Measurements from ENCODE around the gene DPAGT1. TPM values are rescaled to one million over a fixed set of nuclear protein-coding genes. Genes with fewer than 3 reads are reported as not detected.

The DPAGT1 gene
- total and polyA plus RNA-seq, 5 experiments from 2014 or later: 28.7 to 37.5 (median 29.0) TPM

GRCh38 chr11:119052163-119052814 lies 49.4 kb downstream of the DPAGT1 start:
- no peak for ATAC-seq
- H3K4me3 Mint-ChIP-seq: no peak overlapping the region
- no peak for DNase-seq
- H3K27ac Mint-ChIP-seq: peak overlapping the region in 1 of 10 donors; percentile 62
- H3K27me3 Mint-ChIP-seq: no peaks in the 10 kb centered on the region
- peaks cover 15 to 26% (median 23%) of the 10 kb centered on the region in 4 donors for H3K4me1 Mint-ChIP-seq
- H3K36me3 Mint-ChIP-seq: peaks cover 4 to 79% (median 35%) of the 10 kb centered on the region in 3 donors
- POLR2A ChIA-PET: no interaction called here
- no peaks in the 10 kb centered on the region for H3K9me3 Mint-ChIP-seq

- Mint-ChIP-seq H3K36me3 (peaks cover 4 to 85% (median 37%) of the 10 kb centered on the region in 3 donors), H3K4me1 (peaks cover 13 to 24% (median 18%) of the 10 kb centered on the region in 4 donors), H3K27me3 (no peaks in the 10 kb centered on the region), H3K27ac (peak overlapping the region in 1 of 10 donors; percentile 44), H3K4me3 (no peak overlapping the region), H3K9me3 (no peaks in the 10 kb centered on the region)
- POLR2A ChIA-PET: interaction anchor here (0.5 to 1.6 kb wide), 6 partner anchors 16 to 219 kb away, joined by 3 to 6 read pairs (median 4); partner anchors contain the start of genes HINFP, RPS25, TRAPPC4 and VPS11
- DNase-seq: no peak
- no peak for ATAC-seq
Observed at GRCh38 chr11:119051440-119052162, 50.1 kb downstream of the DPAGT1 start.

- Mint-ChIP-seq H3K4me3 (no peak overlapping the region), H3K36me3 (peaks cover 4 to 91% (median 36%) of the 10 kb centered on the region in 3 donors), H3K9me3 (no peaks in the 10 kb centered on the region), H3K27me3 (no peaks in the 10 kb centered on the region), H3K4me1 (peaks cover 0 to 8% (median 1%) of the 10 kb centered on the region in 4 donors), H3K27ac (no peak overlapping the region)
- ATAC-seq: no peak
- POLR2A ChIA-PET: interaction anchor here (0.6 to 2.5 kb wide), 2 partner anchors 8 to 14 kb away, joined by 3 to 6 read pairs; partner anchors contain the start of gene HYOU1
- no peak for DNase-seq
Observed at GRCh38 chr11:119049081-119049480, 52.6 kb downstream of the DPAGT1 start.

GRCh38 chr11:119048644-119049043 lies 53.0 kb downstream of the DPAGT1 start:
- POLR2A ChIA-PET: interaction anchor here (0.6 to 2.5 kb wide), 3 partner anchors 8 to 19 kb away, joined by 3 to 6 read pairs (median 4); partner anchors contain the start of genes HYOU1 and VPS11
- Mint-ChIP-seq H3K27me3 (no peaks in the 10 kb centered on the region), H3K4me1 (peaks cover 0 to 8% (median 1%) of the 10 kb centered on the region in 4 donors), H3K9me3 (no peaks in the 10 kb centered on the region), H3K4me3 (no peak overlapping the region), H3K36me3 (peaks cover 4 to 86% (median 36%) of the 10 kb centered on the region in 3 donors), H3K27ac (peak overlapping the region in 2 of 10 donors; percentile 35 to 77)
- DNase-seq (no peak), ATAC-seq (no peak)

- DNase-seq (no peak), ATAC-seq (no peak)
- POLR2A ChIA-PET: interaction anchor here (0.6 to 2.5 kb wide), 3 partner anchors 10 to 29 kb away, joined by 3 to 6 read pairs (median 3); partner anchors contain the start of genes HYOU1 and TRAPPC4
- Mint-ChIP-seq H3K27me3 (no peaks in the 10 kb centered on the region), H3K4me3 (peak overlapping the region in 1 of 10 donors; percentile 34), H3K9me3 (no peaks in the 10 kb centered on the region), H3K36me3 (peaks cover 0 to 73% (median 29%) of the 10 kb centered on the region in 3 donors), H3K4me1 (no peaks in the 10 kb centered on the region), H3K27ac (peak overlapping the region in 1 of 10 donors; percentile 4)
Observed at GRCh38 chr11:119047205-119047604, 54.4 kb downstream of the DPAGT1 start.

Other genes with a start within 250 kb of the DPAGT1 start
- 1 to 10 TPM; 3.2 to 3.5 TPM for gene CXCR5, start 218.0 kb downstream of the DPAGT1 start, total RNA-seq
- under 1 TPM; 0.17 to 0.63 (median 0.29) TPM for gene CXCR5, start 218.0 kb downstream of the DPAGT1 start, polyA plus RNA-seq
- gene BCL9L, start 175.9 kb downstream of the DPAGT1 start, total RNA-seq: 100 to 1,000 TPM; 283 TPM
- gene BCL9L, start 175.9 kb downstream of the DPAGT1 start, polyA plus RNA-seq: 1 to 10 TPM; 3.1 to 8.7 (median 4.3) TPM
- gene UPK2, start 145.6 kb downstream of the DPAGT1 start, total RNA-seq: under 1 TPM in 1 of 2 experiments, not detected in 1; 0.52 TPM
- gene UPK2, start 145.6 kb downstream of the DPAGT1 start, polyA plus RNA-seq: under 1 TPM in 1 of 3 donors, not detected in 2; 0.22 TPM
- not detected for gene FOXR1, start 130.1 kb downstream of the DPAGT1 start, total RNA-seq
- not detected for gene FOXR1, start 130.1 kb downstream of the DPAGT1 start, polyA plus RNA-seq
- gene CENATAC, start 103.7 kb downstream of the DPAGT1 start, total RNA-seq: 100 to 1,000 TPM; 141 to 144 TPM
- gene CENATAC, start 103.7 kb downstream of the DPAGT1 start, polyA plus RNA-seq: 1 to 10 TPM; 6.1 to 9.1 (median 8.7) TPM
- gene RPS25, start 83.5 kb downstream of the DPAGT1 start, total RNA-seq: 1,000 to 10,000 TPM; 2,469 to 2,482 TPM
- gene RPS25, start 83.5 kb downstream of the DPAGT1 start, polyA plus RNA-seq: 1,000 to 10,000 TPM; 5,252 to 6,742 (median 6,279) TPM
- 100 to 1,000 TPM; 100 to 109 TPM for gene TRAPPC4, start 83.1 kb downstream of the DPAGT1 start, total RNA-seq
- gene TRAPPC4, start 83.1 kb downstream of the DPAGT1 start, polyA plus RNA-seq: 10 to 100 TPM; 73.0 to 97.6 (median 86.1) TPM
- 10 to 100 TPM; 15.3 to 17.1 TPM for gene SLC37A4, start 71.0 kb downstream of the DPAGT1 start, total RNA-seq
- 10 to 100 TPM in 2 of 3 donors, 1 to 10 TPM in 1; 9.7 to 12.8 (median 12.1) TPM for gene SLC37A4, start 71.0 kb downstream of the DPAGT1 start, polyA plus RNA-seq
- 10 to 100 TPM; 65.1 to 69.6 TPM for gene HYOU1, start 44.6 kb downstream of the DPAGT1 start, total RNA-seq
- gene HYOU1, start 44.6 kb downstream of the DPAGT1 start, polyA plus RNA-seq: 10 to 100 TPM; 14.1 to 17.1 (median 15.8) TPM
- 10 to 100 TPM; 63.3 to 68.0 TPM for gene VPS11, start 34.0 kb downstream of the DPAGT1 start, total RNA-seq
- 10 to 100 TPM; 43.2 to 58.4 (median 44.8) TPM for gene VPS11, start 34.0 kb downstream of the DPAGT1 start, polyA plus RNA-seq
- 1 to 10 TPM; 6.9 to 8.0 TPM for gene HMBS, start 17.0 kb downstream of the DPAGT1 start, total RNA-seq
- 10 to 100 TPM; 20.0 to 32.7 (median 24.3) TPM for gene HMBS, start 17.0 kb downstream of the DPAGT1 start, polyA plus RNA-seq
- gene C2CD2L, start 5.5 kb upstream of the DPAGT1 start, total RNA-seq: 10 to 100 TPM; 27.0 to 27.8 TPM
- 1 to 10 TPM; 3.4 to 10.0 (median 4.0) TPM for gene C2CD2L, start 5.5 kb upstream of the DPAGT1 start, polyA plus RNA-seq
- 10 to 100 TPM; 66.0 to 68.6 TPM for gene HINFP, start 19.7 kb upstream of the DPAGT1 start, total RNA-seq
- gene HINFP, start 19.7 kb upstream of the DPAGT1 start, polyA plus RNA-seq: 10 to 100 TPM in 1 of 3 donors, 1 to 10 TPM in 2; 7.3 to 24.9 (median 7.5) TPM
- gene ABCG4, start 47.2 kb upstream of the DPAGT1 start, total RNA-seq: not detected
- gene ABCG4, start 47.2 kb upstream of the DPAGT1 start, polyA plus RNA-seq: not detected
- 10 to 100 TPM; 10.3 to 10.5 TPM for gene NLRX1, start 66.9 kb upstream of the DPAGT1 start, total RNA-seq
- gene NLRX1, start 66.9 kb upstream of the DPAGT1 start, polyA plus RNA-seq: 10 to 100 TPM in 1 of 3 donors, 1 to 10 TPM in 2; 4.0 to 10.9 (median 7.1) TPM
- gene NHERF4, start 83.6 kb upstream of the DPAGT1 start, total RNA-seq: under 1 TPM; 0.42 to 0.55 TPM
- gene NHERF4, start 83.6 kb upstream of the DPAGT1 start, polyA plus RNA-seq: not detected
- 10 to 100 TPM; 46.9 to 51.6 TPM for gene CBL, start 104.5 kb upstream of the DPAGT1 start, total RNA-seq
- gene CBL, start 104.5 kb upstream of the DPAGT1 start, polyA plus RNA-seq: 10 to 100 TPM; 11.5 to 16.1 (median 12.2) TPM
- gene MCAM, start 215.3 kb upstream of the DPAGT1 start, total RNA-seq: under 1 TPM; 0.33 to 0.55 TPM
- 1 to 10 TPM in 1 of 3 donors, under 1 TPM in 2; 0.35 to 1.2 (median 0.65) TPM for gene MCAM, start 215.3 kb upstream of the DPAGT1 start, polyA plus RNA-seq
- gene RNF26, start 232.7 kb upstream of the DPAGT1 start, total RNA-seq: 10 to 100 TPM; 19.8 to 21.1 TPM
- gene RNF26, start 232.7 kb upstream of the DPAGT1 start, polyA plus RNA-seq: 10 to 100 TPM; 37.0 to 45.9 (median 39.6) TPM
- not detected for gene C1QTNF5, start 239.0 kb upstream of the DPAGT1 start, total RNA-seq
- not detected for gene C1QTNF5, start 239.0 kb upstream of the DPAGT1 start, polyA plus RNA-seq
- not detected for gene MFRP, start 244.9 kb upstream of the DPAGT1 start, total RNA-seq
- gene MFRP, start 244.9 kb upstream of the DPAGT1 start, polyA plus RNA-seq: not detected

All from naive thymus-derived CD8-positive, alpha-beta T cell (primary cell).